ENCODE measurements around the gene RBBP5. TPM values are rescaled to one million over a fixed set of nuclear protein-coding genes. Genes with fewer than 3 reads are reported as not detected.

Gene RBBP5
- total RNA-seq, 4 donors from 2014 or later: 8.6 to 13.3 (median 12.0) TPM

- WGBS: 76% methylated on average over 4 of the region's 13 CpGs
- Histone ChIP-seq H3K27ac (replicated peaks in 1 of 4) (no peak overlapping the region), H3K4me3 (no peak overlapping the region), H3K36me3 (no peaks in the 10 kb centered on the region), H3K27me3 (peaks cover 0 to 14% (median 0%) of the 10 kb centered on the region in 4 donors), H3K9me3 (no peaks in the 10 kb centered on the region), H3K4me1 (peaks cover 0 to 2% (median under 1%) of the 10 kb centered on the region in 4 donors)
- intact Hi-C loops (cut with DNase I): no loop called here
- DNase-seq (ENCODE audit: extremely low spot score): no peak
- TF ChIP-seq POLR2A (IDR thresholded peaks at IDR 0.05; ENCODE audit: low read depth): no peak
- TF ChIP-seq CTCF (IDR thresholded peaks at IDR 0.05): no peak
- no peak for TF ChIP-seq POLR2AphosphoS5 (IDR thresholded peaks at IDR 0.05)
- no peak for TF ChIP-seq EP300 (IDR thresholded peaks at IDR 0.05)
These were observed 65.6 kb downstream of the RBBP5 start for GRCh38 chr1:205056188-205056611.

GRCh38 chr1:205054013-205054412 lies 67.8 kb downstream of the RBBP5 start:
- intact Hi-C loops (cut with DNase I): no loop called here
- H3K36me3 ChIP-seq: no peaks in the 10 kb centered on the region
- no peak overlapping the region for H3K4me3 ChIP-seq
- WGBS: 60% methylated on average over 7 of the region's 7 CpGs
- TF ChIP-seq EP300 (IDR thresholded peaks at IDR 0.05) (no peak), CTCF (IDR thresholded peaks at IDR 0.05) (no peak), POLR2AphosphoS5 (IDR thresholded peaks at IDR 0.05) (no peak), POLR2A (IDR thresholded peaks at IDR 0.05; ENCODE audit: low read depth) (no peak)
- no peak overlapping the region for H3K27ac ChIP-seq (replicated peaks in 1 of 4)
- H3K9me3 ChIP-seq: no peaks in the 10 kb centered on the region
- H3K27me3 ChIP-seq: peaks cover 0 to 14% (median 0%) of the 10 kb centered on the region in 4 donors
- no peak for DNase-seq (ENCODE audit: extremely low spot score)
- peaks cover 0 to 5% (median 0%) of the 10 kb centered on the region in 4 donors for H3K4me1 ChIP-seq

GRCh38 chr1:205053296-205053695 lies 68.5 kb downstream of the RBBP5 start:
- TF ChIP-seq CTCF (IDR thresholded peaks at IDR 0.05) (no peak), POLR2A (IDR thresholded peaks at IDR 0.05; ENCODE audit: low read depth) (no peak), POLR2AphosphoS5 (IDR thresholded peaks at IDR 0.05) (no peak), EP300 (IDR thresholded peaks at IDR 0.05) (no peak)
- H3K9me3 ChIP-seq: no peaks in the 10 kb centered on the region
- H3K36me3 ChIP-seq: no peaks in the 10 kb centered on the region
- no peak overlapping the region for H3K4me3 ChIP-seq
- H3K27ac ChIP-seq (replicated peaks in 1 of 4): no peak overlapping the region
- intact Hi-C loops (cut with DNase I): no loop called here
- WGBS: 88% methylated on average over 5 of the region's 5 CpGs
- peaks cover 0 to 5% (median 0%) of the 10 kb centered on the region in 4 donors for H3K4me1 ChIP-seq
- H3K27me3 ChIP-seq: peaks cover 0 to 20% (median 0%) of the 10 kb centered on the region in 4 donors
- DNase-seq (ENCODE audit: extremely low spot score): no peak

- no peak for TF ChIP-seq POLR2AphosphoS5 (IDR thresholded peaks at IDR 0.05)
- TF ChIP-seq EP300 (IDR thresholded peaks at IDR 0.05): no peak
- TF ChIP-seq CTCF (IDR thresholded peaks at IDR 0.05): no peak
- TF ChIP-seq POLR2A (IDR thresholded peaks at IDR 0.05; ENCODE audit: low read depth): no peak
- 81% methylated on average over 9 of the region's 11 CpGs for WGBS
- no peak for DNase-seq (ENCODE audit: extremely low spot score)
- Histone ChIP-seq H3K27ac (replicated peaks in 1 of 4) (no peak overlapping the region), H3K27me3 (peaks cover 0 to 24% (median 0%) of the 10 kb centered on the region in 4 donors), H3K36me3 (no peaks in the 10 kb centered on the region), H3K4me3 (no peak overlapping the region), H3K4me1 (peaks cover 0 to 5% (median 0%) of the 10 kb centered on the region in 4 donors), H3K9me3 (no peaks in the 10 kb centered on the region)
- intact Hi-C loops (cut with DNase I): no loop called here
These were observed 69.1 kb downstream of the RBBP5 start for GRCh38 chr1:205052690-205053089.

- Histone ChIP-seq H3K36me3 (no peaks in the 10 kb centered on the region), H3K27me3 (peaks cover 0 to 53% (median 1%) of the 10 kb centered on the region in 4 donors), H3K27ac (replicated peaks in 1 of 4) (no peak overlapping the region), H3K4me1 (peaks cover 0 to 5% (median 2%) of the 10 kb centered on the region in 4 donors), H3K4me3 (no peak overlapping the region), H3K9me3 (no peaks in the 10 kb centered on the region)
- TF ChIP-seq POLR2A (IDR thresholded peaks at IDR 0.05; ENCODE audit: low read depth) (no peak), CTCF (IDR thresholded peaks at IDR 0.05) (no peak), POLR2AphosphoS5 (IDR thresholded peaks at IDR 0.05) (no peak), EP300 (IDR thresholded peaks at IDR 0.05) (no peak)
- no peak for DNase-seq (ENCODE audit: extremely low spot score)
- WGBS: 78% methylated on average over 5 of the region's 6 CpGs
- intact Hi-C loops (cut with DNase I): no loop called here
These were observed 72.3 kb downstream of the RBBP5 start for GRCh38 chr1:205049479-205049878.

Data from esophagus muscularis mucosa (tissue), 4 donors.